HG02885 (cell line): ENCODE data around the gene GZMB.
"Not testable (repeated sequence)": the region's sequence is repeated elsewhere in the genome, so short reads cannot be mapped to it uniquely, and the experiment has no call there.

ENCODE experiments used
- ATAC-seq: cut with Tn5 transposase; IDR thresholded peaks from one replicate; pipeline ENCODE4 v1.9.1; 2021; ENCODE audit warnings: mild to moderate bottlenecking; ENCODE audit not compliant: unreplicated experiment, poor library complexity

Gene GZMB

DNA sequence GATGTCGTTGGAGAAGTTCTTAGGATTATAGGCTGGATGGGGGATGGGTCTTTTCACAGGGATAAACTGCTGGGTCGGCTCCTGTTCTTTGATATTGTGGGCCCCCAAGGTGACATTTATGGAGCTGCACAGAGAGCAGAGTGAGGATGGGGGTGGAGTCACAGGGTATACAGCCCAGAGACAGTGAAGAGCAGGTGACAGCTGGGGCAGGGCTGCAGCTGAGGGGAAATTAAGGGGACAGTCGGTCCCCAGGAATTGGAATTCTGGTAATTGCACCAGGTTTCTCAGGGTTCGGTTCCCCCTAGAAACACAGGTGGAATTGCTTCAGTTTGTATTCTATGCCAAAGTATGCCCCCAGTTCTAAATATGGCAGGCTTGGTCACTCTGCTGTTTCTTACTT lies 1.7 kb downstream of the GZMB start:
- ATAC-seq: no peak

DNA sequence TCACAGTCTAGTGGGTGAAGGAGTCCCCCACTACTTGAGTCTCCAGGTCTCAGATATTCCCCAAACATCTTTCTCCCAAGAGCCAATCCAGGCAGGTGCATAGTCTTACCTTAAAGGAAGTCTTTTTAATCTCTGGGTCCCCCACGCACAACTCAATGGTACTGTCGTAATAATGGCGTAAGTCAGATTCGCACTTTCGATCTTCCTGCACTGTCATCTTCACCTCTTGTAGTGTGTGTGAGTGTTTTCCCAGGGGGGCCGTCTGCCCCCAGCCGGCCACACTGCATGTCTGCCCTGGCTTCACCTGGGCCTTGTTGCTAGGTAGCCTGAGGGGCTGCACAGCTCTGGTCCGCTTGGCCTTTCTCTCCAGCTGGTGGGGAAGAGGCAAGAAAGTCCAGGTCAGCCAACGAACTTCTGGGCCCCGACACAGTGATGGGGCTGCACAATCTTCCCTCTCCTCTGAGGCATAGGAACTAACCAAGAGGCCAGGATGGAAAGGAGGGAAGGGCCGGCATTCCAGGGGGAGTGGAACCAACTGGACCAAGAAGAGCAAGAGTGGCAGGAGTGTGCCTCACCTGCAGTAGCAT lies 2.1 kb downstream of the GZMB start:
- no peak for ATAC-seq

DNA sequence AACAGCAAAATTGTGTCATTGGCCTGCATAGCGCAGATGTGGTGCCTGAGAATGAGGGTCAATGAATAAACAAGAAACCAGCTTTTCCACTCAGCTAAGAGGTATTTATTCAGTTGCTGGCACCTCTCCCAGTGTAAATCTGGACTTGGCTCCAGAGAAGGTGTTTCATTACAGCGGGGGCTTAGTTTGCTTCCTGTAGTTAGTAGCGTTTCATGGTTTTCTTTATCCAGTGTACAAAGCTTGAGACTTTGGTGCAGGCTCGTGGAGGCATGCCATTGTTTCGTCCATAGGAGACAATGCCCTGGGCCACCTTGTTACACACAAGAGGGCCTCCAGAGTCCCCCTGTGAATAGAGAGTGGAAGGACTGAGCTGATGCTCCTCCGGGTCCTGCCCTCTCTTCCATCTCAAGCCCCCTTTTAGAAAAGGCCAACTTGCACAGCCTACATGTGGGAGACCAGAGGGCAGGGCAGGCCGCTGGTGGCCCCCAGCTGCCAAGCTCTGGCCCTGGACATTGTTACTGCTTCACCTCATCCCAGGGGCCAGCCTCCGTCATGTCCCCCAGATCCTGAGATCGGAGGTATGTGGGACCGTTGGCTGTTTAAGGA lies 3.0 kb downstream of the GZMB start:
- no peak for ATAC-seq

DNA sequence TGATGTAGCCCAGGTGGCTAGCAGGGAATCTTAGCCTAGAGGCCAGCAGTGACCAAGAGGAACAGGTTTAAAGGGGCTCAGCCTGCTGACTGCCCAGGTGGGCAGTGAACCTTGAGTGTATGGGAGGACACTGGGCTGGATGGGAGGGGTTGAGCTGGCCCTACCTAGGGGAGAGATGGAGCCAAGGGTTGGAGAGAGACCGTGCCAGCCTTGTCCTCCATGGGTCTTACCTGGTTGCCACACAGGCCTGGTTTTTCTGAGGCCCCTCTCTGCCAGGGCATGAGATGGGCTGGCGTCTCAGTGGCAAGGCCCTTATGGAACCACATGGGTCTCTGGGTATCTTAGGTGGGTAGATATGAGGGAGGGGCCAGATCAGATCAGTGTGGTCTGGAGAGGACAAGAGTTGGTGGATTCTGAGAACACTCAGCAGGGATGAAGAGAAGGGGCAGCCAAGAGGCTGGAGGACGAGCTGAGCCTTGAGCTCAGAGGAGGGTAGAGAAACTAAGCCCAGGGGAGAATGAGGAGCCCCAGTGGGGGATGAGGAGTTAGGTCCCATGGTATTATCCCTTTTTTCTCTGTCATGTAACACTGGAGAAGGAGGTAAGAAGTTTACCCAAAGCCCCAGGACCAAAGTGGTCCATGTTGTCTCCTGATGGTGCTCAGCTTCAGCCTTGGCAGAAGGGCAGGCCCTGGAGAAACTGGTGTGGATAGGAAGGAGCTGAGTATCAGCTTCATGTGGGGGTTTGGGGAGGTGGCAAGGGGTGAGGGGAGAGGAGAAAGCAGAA lies 3.7 kb downstream of the GZMB start:
- ATAC-seq: no peak

DNA sequence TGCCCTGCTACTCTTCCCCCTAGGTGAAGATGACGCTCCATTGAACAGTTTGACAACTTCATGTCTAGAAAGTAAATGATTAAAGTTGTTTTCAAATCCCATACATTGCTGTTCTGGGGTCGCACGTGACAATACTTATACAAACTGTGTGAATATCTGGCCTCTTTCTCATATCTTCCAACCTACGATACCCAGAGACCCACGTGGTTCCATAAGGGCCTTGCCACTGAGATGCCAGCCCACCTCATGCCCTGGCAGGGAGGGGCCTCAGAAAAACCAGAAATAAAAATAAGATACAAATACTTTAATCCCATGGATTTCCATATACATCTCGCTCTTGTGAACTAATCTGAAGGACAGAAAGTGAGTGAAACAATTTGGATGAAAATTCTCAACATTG lies 4.5 kb downstream of the GZMB start:
- ATAC-seq: no peak

DNA sequence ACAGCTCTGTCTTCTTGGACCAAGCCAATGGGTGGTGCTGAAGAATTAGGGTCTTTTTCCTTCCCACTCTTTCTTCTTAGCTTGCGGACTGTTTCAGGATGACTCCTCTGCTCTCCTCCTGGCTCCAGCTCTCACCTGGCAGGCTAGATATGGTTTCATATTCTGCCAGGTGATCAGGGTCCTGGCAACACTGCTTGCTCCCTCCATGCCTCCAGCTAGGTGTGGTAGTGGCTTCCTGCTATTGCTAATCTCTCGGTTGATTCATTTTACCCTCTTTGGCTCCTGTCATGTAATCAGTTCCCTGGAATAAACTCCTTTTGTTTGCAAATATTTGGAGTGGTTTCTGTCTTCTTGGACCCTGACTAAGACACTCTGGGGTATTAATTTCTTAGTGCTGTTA lies 20.2 kb downstream of the GZMB start:
- no peak for ATAC-seq

DNA sequence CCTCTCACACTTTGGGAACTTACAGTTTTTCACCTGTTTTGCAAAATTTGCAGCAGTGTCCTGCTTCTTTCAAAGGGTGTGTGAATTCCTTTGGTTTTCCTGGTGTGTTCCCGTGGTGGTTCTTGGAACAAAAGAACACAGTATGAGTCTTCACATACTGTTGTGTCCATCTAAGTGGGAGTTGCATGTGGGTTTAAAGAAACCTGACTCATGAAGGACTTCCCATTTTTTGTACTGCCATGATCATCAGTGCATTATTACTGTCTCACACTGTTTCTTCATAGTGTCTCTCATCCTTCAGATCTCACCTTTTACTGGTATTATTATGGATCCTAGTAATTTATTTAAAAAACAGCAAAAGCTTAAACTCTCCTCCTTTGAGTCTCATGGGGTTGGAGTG lies 20.7 kb downstream of the GZMB start:
- no peak for ATAC-seq

DNA sequence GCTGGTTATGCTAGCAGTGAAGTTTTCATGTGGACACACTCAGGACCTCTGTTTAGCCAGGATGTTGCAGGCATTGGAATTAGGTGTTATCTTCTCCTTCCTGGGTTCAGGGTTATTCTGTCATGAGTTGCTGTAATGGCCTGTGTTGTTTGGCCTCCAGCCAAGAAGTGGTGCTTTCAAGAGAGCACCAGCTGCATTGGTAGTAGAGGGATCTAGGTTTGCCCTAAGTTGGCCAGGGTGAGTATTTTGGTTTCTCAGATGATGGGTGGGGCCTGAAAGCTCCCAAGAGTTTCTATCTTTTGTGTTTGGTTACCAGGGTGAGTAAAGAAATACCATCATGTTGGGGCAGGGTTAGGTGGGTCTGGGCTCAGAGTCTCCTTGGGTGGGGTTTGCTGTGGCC lies 21.8 kb downstream of the GZMB start:
- ATAC-seq: no peak

DNA sequence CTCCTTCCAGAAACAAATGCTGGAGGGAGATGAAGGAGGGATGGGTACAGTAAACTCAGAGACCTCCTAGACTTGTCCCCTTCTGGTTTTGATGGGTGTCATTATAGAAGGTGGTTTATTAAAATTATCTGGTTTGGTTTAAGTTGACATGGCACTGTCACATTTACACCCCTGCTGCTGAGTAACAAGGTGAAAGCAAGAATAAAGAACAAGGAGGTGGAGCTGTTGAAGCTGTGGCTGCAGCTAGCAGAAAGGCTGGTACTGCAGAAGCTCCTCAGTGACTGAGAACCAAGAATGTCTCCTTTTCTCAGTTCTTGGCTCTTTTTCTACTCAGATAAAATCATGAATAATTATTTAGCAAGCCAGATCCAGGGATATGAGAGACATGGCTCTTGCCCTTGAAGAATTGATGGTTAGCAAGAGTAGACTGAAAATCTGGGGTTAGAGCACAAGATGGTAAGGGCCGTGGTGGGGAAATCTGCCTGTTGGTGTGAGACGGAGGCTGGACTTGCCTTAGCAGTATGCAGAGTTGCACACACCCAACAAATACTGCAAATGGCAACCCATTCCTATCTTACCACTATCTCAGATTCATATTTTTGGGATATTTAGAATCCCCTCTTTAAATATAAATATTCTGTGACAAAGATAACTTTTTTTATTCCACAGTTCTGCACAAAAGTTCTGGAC lies 24.2 kb downstream of the GZMB start, which contains the start of gene GZMH:
TSS of gene GZMH (minus strand) at position 31 of the 690 bp plus-strand sequence. CDS start 72 bp downstream, outside the sequence.
- ATAC-seq: peak; percentile 30

DNA sequence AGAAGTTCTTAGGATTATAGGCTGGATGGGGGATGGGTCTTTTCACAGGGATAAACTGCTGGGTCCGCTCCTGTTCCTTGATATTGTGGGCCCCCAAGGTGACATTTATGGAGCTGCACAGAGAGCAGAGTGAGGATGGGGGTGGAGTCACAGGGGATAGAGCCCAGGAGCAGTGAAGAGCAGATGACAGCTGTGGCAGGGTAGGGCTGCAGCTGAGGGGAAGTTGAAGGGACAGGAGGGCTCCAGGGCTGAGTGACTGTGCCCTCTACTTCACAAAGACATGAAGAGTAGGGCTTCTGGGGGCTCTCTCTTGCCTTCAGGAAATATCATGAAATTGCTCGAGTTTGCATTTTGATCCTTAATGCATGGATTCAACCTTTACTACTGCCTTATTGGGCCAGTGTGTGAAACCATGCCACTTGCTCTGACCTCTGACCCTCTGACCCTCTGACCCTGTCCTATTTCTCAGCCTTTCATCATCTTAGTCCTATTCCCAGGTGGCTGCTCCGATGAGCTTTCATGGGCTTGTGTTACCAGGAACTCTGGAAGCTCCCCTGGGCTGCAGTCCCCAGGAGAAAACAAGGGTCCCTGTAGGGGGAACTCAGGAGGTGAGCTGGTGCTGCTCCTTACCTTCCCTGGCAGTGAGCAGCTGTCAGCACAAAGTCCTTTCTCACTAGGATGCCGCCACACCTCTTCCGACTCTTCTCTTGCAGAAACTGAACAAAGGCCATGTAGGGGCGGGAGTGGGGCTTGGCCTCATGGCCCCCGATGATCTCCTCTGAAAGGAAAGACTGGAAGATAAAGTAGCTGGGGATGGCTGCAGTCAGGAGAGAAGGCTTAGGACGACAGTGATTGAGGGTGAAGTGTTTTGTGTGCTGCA lies 26.1 kb downstream of the GZMB start:
- ATAC-seq: no peak

DNA sequence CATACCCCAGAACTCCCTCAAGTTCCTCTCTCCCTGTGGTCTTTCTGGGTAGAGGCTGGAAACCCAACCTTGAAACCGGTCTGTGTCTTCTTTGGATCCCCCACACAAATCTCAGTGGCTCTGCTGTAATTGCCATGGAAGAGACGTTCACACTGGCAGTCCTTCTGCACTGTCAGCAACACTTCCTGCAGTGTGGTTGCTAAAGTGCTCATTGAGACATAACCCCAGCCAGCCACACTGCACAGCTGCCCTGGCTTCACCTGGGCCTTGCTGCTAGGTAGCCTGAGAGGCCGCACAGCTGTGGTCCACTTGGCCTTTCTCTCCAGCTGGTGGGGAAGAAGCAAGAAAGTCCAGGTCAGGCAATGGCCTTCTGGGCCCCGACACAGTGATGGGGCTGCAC lies 26.9 kb downstream of the GZMB start:
- ATAC-seq: no peak

DNA sequence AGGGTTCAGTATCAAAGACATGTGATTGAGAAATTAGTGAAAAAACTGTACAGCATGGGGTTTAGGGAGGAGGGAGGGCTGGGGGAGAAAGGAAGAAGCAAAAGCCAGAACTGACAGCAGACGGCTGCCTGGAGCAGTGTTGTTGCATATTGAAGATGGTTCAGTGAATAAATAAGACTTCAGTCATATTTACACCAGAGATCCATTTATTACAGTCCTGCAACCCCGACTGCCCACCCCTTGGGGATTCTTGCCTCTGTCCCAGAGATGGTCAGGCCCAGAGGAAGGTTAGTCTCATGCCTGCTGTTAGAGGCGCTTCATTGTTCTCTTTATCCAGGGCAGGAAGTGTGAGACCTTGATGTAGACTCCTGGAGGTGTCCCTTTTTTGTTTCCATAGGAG lies 27.7 kb downstream of the GZMB start:
- no peak for ATAC-seq

DNA sequence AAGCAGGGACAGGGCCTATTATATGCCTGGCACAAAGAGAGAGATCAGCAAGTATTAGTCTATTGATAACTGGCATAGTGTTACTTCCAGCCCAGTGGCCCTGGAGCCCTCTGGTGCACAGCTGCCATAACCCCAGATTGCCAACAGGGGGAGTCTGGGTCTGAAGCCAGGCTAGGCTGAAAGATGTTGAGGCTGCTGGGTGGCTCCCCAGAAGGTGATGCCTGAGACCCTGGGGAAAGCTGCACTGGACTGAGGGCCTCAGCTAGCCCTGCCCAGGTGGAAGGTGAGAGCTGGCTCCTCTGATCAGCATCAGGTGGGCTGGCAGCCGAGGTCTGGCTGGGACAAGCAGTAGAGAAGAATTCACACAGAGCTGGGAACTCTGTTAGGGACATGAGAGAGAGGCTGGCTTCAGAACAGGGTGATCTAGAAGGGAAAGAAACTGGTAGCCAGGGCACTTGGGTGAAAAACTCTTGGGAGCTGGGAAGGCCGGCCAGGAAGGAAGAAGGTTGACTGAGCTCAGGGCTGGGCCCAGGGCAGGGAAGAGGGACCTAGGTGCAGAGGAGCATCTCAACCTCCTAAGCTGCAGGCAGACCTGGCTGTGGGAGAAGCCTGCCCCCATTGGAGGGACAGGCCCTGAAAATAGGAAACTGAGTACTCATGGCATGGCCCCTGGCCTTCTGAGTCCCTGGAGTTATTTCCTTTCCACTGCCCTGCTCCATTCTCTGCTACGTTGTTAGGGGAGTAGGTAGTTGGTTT lies 28.4 kb downstream of the GZMB start:
- peak; percentile 93 for ATAC-seq

DNA sequence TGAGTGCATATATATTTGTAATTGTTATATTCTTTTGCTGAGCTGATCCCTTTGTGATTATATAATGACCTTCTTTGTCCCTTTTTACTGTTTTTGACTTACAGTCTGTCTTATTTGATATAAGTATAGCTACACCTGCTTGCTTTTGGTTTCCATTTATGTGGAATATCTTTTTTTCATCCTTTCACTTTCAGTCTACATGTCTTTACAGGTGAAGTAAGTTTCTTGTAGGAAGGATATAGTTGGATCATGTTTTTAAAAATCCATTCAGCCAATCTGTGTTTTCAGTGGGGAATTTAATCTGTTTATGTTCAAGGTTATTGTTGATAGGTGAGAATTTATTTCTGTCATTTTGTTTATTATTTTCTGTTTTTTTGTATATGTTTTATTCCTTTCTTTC lies 36.6 kb downstream of the GZMB start:
- peak; percentile 42 for ATAC-seq

DNA sequence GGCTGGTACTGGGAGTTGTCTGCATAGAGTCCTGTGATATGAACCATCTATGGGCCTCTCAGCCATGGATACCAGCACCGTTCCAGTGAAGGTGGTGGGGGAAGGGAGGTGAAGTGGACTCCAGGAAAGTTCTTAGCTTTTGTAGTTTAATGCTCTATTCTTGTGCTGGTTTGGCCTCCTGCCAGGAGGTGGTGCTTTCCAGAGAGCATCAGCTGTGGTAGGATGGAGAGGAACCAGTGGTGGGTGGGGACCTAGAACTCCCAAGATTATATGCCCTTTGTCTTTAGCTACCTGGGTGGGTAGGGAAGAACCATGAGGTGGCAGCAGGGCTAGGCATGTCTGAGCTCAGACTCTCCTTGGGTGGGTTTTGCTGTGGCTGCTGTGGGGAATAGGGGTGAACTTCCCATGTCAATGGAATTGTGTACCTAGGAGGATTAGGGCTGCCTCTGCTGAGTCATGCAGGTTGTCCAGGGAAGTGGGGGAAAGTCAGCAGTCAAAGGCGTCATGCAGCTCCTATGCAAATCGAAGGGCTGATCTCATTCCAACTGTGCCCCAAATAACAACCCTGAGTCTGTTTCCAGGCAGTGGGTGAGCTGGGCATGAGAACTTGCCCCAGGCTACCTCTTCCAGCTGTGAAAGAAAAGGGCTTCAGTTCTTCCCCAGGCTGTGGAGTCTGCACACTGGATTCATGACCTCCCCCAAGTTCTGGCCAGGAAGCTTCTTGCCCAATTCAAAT lies 38.7 kb downstream of the GZMB start:
- ATAC-seq: no peak

DNA sequence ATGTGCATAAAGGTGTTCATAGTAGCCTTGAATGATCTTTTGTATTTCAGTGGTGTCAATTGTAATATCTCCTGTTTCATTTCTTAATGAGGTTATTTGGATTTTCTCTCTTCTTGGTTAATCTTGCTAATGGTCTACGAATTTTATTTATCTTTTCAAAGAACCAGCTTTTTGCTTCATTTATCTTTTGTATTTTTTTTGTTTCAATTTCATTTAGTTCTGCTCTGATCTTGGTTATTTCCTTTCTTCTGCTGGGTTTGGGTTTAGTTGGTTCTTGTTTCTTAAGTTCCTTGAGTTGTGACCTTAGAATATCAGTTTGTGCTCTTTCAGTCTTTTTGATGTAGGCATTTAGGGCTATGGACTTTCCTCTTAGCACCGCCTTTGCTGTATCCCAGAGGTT lies 43.0 kb downstream of the GZMB start:
- not testable (repeated sequence) for ATAC-seq

DNA sequence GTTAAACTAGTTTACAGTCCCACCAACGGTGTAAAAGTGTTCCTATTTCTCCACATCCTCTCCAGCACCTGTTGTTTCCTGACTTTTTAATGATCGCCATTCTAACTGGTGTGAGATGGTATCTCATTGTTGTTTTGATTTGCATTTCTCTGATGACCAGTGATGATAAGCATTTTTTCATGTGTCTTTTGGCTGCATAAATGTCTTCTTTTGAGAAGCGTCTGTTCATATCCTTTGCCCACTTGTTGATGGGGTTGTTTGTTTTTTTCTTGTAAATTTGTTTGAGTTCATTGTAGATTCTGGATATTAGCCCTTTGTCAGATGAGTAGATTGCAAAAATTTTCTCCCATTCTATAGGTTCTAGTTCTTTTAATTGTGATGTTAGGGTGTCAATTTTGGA lies 49.6 kb downstream of the GZMB start:
- not testable (repeated sequence) for ATAC-seq
